Uterus (tissue), 2 donors: ENCODE results near the gene ZNF839.

Source experiments
- CTCF ChIP-seq, 4 experiments: fragments of 200-600 bp in 2 of 4; fragments of 450-650 bp in 2 of 4; sonication (generic) in 2 of 4; IDR thresholded peaks; one replicate each; pipeline ENCODE4 v1.5.1; 2016 to 2019; ENCODE audit warnings: antibody characterized with exemption in 4 of 4, mild to moderate bottlenecking in 2 of 4, moderate library complexity in 1 of 4
- POLR2A ChIP-seq, 2 donors: fragments of 450-650 bp; IDR thresholded peaks; one replicate each; pipeline ENCODE4 v1.6.1; 2016; ENCODE audit warnings: antibody characterized with exemption in 2 of 2, mild to moderate bottlenecking in 1 of 2, moderate library complexity in 1 of 2

DNA sequence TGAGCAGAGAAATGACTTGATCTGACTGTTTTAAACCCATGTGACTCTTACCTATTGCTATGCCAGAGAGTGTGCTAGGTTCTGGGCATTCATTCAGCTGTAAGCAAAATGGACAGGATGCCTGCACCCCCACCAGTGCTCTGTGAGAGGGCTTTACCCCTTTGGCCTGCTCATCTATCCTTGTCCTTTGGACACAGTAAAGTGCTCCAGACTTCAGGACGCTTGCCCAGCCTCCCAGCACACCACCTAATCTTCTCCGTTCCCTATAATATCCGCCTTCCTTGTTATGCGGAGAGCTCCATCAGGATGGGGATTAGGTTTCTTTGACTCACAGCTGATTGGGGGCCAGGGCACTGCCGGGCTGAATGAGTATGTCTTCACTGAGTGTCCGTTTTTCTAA, 4.4 kb upstream of the ZNF839 start:
- TF ChIP-seq CTCF (IDR thresholded peaks at IDR 0.05) (no peak), POLR2A (IDR thresholded peaks at IDR 0.05) (no peak)
